Stimulated activated CD8-positive, alpha-beta memory T cell treated with anti-CD3 and anti-CD28 coated beads, Interleukin-12 subunit alpha, Interleukin-12 subunit beta, amount 100 ng/mL, for 1 hour (primary cell): Measurements from ENCODE around the gene UQCRQ.
A peak's percentile ranks its signal among the peaks of the same experiment; 100 is the strongest.

Experiments
- DNase-seq: peaks from one replicate; pipeline ENCODE4 v3.0.0-alpha.2; 2020; ENCODE audit warnings: low read depth

The UQCRQ gene

DNA sequence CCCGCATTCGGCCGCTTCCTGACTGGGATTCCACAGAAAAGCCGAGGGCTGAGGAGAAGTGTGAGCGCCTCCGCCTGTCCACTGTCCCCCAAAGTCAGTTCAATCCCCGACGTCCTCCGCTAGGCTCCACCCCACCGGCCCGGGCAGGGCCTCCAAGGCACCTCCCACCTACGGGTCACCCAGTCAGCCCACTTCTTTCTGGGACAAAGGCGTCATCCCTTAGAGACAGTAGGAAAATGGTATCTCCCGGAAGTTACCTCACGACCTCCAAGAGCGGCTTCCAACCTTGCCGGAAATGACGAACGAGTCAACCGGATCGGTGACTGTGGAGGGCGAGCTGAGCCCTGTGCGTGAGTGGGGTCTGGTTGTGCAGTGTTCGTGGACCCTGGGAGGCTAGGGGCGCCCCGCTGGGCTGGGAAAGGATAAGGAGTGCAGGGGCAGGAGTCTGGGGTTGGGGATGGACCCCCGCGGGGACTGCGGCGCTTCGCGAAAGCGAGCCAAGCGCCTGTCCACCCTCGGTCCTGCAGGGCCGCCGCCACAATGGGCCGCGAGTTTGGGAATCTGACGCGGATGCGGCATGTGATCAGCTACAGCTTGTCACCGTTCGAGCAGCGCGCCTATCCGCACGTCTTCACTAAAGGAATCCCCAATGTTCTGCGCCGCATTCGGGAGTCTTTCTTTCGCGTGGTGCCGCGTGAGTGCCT is at the start of gene UQCRQ, which contains the start of gene GDF9:
Gene UQCRQ, plus strand, starts transcription at position 301 of the 704 bp plus-strand sequence. Its CDS starts 240 bp downstream, at position 541.
Gene GDF9, minus strand, starts transcription at position 128 of the 704 bp plus-strand sequence. CDS start 1,936 bp downstream, outside the sequence.
- peak; percentile 82 for DNase-seq

DNA sequence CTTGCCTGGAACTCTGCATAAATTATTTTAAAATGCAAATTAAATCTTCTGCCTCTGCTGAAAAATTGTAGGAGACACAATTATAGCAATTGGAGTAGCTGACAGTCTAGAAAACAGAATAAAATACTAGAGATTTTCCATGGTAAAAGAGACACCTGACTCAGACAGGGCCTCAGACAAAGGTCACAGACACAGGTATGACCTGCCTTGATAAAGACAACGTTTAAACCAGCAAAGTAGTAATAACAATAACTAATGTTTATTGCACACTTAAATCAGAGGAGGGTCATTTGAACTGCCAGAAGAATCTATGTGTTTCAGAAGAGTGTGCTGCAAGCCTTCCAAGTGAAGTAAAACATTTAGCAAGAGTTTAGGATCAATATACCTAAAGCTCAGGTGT is 49.4 kb upstream of the UQCRQ start:
- no peak for DNase-seq

- no peak for DNase-seq
These were observed 47.0 kb upstream of the UQCRQ start for GRCh38 chr5:132819468-132819867.

DNA sequence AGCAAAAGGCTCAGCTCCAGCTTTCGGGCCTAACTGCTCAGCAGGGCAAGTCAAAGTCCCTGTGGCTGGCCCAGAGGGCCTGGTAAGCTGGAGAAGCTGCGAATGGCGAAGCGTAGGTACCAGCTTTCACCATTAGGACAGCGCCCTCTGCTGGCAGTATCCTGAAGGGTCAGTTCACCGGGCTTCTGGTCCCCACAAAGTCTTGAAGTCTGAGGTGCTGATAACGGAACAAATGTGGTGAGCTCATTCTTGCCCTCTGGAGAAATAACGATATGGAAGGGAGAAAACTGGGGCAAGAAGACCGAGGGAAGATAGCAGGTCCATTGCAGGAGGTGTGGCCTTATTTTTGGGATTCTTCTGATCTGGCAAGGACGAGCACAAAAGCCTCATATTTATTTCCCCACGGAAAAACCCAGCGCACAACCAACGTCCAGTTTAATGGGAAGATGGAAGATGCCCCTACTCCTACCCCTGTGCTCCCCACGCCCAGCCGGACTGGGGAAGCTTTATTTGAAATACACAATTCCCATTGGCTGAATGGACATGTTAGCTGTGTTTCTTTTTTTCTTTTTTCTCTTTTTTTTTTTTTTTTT is 46.2 kb upstream of the UQCRQ start:
- peak; percentile 86 for DNase-seq

DNA sequence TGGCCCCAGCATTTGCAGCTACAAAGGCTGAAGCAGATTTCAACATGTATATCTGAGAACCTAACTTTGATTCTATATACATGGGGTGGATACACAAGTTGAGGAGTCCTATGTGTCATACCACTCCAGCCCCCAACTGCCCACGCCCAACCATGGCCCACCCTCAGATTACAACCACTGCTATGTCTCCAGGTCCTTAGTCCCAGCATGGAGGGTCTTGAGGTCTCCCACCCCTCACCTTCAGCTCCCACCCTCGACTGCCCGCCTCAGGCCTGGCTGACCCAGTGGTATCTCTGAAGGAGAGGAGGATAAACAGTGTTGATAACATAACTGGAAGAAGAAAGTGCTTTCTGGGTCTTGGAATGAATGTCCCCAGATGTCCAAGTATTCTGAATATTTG is 45.1 kb upstream of the UQCRQ start:
- no peak for DNase-seq

DNA sequence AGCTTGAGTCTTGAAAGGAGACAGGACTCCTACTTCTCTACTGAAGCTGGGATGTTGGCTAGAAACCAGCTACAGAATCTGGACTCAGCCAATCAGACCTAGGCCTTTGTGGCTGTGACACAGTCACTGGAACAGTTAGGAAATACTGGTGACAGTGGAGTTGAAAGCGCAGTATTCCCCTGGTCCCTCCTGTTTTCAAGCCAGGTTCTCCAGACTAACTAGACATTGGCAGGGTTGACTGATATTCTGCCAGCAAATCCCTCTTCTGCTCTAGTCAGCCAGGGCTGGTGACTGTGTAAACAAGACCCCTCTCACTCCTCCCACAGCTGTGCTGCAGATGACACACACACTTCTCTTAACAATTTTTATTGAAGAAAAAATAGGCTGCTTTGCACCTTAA is 44.7 kb upstream of the UQCRQ start:
- DNase-seq, result no peak

GRCh38 chr5:132822650-132823480 is 43.6 kb upstream of the UQCRQ start:
- no peak for DNase-seq

GRCh38 chr5:132823481-132824050 is 42.9 kb upstream of the UQCRQ start:
- DNase-seq, result no peak

DNA sequence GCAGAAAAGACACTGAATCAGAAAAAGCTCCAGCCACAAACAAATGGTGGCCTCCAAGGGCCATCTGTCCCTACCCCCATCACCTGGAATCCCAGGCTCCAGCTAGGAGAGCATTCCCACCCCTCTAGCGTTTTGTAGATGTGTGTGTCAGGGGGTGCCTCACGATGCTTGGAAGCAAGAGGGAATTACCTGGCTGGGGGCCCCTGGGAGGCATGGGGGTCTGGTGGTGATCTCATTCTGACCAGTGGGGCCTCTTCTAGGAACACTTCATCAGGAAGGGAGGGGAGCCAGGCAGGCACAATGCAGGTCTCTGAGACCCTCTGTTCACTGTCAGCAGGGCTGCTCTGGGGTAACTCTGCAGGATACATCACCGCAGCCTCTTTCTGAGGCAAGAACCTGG is 42.0 kb upstream of the UQCRQ start:
- DNase-seq, result no peak

- no peak for DNase-seq
These were observed 41.2 kb upstream of the UQCRQ start for GRCh38 chr5:132825033-132825833.

- DNase-seq, result no peak
These were observed 40.5 kb upstream of the UQCRQ start for GRCh38 chr5:132825834-132826391.

- no peak for DNase-seq
These were observed 39.9 kb upstream of the UQCRQ start for GRCh38 chr5:132826424-132827082.

- no peak for DNase-seq
These were observed 38.3 kb upstream of the UQCRQ start for GRCh38 chr5:132827943-132828673.

DNA sequence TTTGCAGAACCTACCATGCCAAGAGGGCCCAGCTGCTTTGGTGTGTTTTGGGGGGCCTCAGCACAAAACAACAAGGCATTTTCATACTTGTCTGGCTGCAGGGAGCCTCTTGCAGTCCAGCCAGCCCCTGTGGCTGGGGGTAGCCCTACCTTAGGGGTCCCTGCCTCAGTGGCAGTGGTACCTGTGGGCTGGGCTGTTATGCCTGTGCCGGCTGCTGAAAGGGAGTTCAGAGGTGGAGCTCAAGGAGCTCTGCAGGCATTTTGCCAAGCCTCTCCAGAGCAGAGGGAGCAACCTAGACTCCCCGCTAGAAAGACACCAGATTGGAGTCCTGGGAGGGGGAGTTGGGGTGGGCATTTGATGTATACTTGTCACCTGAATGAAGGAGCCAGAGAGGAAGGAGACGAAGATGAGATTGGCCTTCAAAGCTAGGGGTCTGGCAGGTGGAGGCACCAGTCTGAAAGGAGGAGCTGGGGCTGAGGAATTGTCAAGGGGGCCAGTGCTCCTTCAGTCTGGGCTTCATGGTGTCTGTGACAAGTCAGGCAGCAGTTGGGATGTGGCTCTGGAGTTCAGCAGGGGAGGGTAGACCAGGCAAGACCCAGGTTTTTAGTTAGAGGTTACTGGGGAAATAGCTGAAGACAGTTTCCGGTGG is 37.5 kb upstream of the UQCRQ start:
- no peak for DNase-seq

DNA sequence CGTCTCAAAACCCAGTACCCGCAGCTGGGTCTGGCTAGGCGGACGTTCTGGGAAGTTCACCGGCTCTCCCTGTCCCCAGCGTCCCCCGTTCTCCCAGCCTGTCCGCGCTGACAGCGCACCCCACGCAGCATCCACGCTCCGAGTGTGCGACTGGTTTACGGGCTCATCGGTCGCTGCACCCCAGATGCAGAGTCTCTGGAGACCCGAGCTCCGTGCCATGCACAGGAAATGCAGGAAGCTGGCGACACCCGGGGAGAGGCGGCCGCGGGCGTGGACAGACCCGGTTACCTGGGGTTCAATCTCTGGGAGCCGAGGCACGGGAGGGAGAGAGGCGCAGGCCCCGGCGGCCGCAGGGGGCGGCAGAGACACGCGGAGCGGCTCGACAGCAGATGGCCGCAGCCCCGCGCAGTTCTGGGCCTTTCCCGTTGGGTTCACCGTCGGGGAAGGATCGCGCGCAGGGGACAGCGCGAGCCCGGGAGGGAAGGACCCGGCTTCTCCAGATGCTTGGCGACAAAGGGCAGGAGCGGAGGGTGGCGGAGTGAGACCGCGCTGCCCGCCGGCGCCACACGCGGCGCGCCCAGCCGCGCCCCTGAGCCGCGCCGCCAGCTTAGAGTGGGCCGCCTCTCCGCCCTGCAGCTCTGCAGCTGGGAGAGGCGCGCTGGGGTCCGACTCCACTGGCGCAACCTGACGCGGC is 36.6 kb upstream of the UQCRQ start:
- peak; percentile 47 for DNase-seq

GRCh38 chr5:132830436-132831094 is 35.9 kb upstream of the UQCRQ start, which contains the start of gene SHROOM1:
Gene SHROOM1, minus strand, starts transcription at chr5:132830647. Its CDS starts 4,507 bp downstream, at chr5:132826140.
- no peak for DNase-seq

GRCh38 chr5:132831095-132831860 is 35.2 kb upstream of the UQCRQ start:
- no peak for DNase-seq
